Suppressor macrophage treated with lipopolysaccharide for 4 hours (primary cell): ENCODE measurements around the gene GVQW3.

Experiments used
- DNase-seq: peaks from one replicate; pipeline ENCODE4 v3.0.0-alpha.2; 2020

The GVQW3 gene

GRCh38 chr11:76453248-76453647 lies 72.1 kb downstream of the GVQW3 start:
- DNase-seq: no peak

GRCh38 chr11:76455331-76455730 lies 74.2 kb downstream of the GVQW3 start:
- no peak for DNase-seq

- no peak for DNase-seq
These were observed 74.8 kb downstream of the GVQW3 start for GRCh38 chr11:76455931-76456330.

GRCh38 chr11:76456571-76456970 lies 75.4 kb downstream of the GVQW3 start:
- DNase-seq: no peak
